Dendritic cell treated with granulocyte-macrophage colony-stimulating factor and Interleukin-4, amounts not matched to agents 40 ng/mL and 50 ng/mL, for 4 days (primary cell): ENCODE data around the gene AK9.

Experiments used
- H3K27ac Mint-ChIP-seq: one replicate; pipeline ENCODE4 v1.8.0; 2022; ENCODE audit warnings: mild to moderate bottlenecking, mixed read lengths
- H3K27me3 Mint-ChIP-seq: one replicate; pipeline ENCODE4 v1.8.0; 2022; ENCODE audit warnings: mild to moderate bottlenecking, mixed read lengths
- H3K36me3 Mint-ChIP-seq: one replicate; pipeline ENCODE4 v1.8.0; 2022; ENCODE audit warnings: low read depth, mixed read lengths
- H3K4me1 Mint-ChIP-seq: one replicate; pipeline ENCODE4 v1.8.0; 2022; ENCODE audit warnings: low read depth, mixed read lengths
- H3K4me3 Mint-ChIP-seq: one replicate; pipeline ENCODE4 v1.8.0; 2022; ENCODE audit warnings: mild to moderate bottlenecking, moderate library complexity, mixed read lengths
- H3K9me3 Mint-ChIP-seq: one replicate; pipeline ENCODE4 v1.8.0; 2022; ENCODE audit warnings: mixed read lengths
- intact Hi-C: fragments of 100-400 bp; cut with micrococcal nuclease; formaldehyde crosslinking; loops from one replicate; pipeline ENCODE4 v1.15.0; 2022

AK9 gene

DNA sequence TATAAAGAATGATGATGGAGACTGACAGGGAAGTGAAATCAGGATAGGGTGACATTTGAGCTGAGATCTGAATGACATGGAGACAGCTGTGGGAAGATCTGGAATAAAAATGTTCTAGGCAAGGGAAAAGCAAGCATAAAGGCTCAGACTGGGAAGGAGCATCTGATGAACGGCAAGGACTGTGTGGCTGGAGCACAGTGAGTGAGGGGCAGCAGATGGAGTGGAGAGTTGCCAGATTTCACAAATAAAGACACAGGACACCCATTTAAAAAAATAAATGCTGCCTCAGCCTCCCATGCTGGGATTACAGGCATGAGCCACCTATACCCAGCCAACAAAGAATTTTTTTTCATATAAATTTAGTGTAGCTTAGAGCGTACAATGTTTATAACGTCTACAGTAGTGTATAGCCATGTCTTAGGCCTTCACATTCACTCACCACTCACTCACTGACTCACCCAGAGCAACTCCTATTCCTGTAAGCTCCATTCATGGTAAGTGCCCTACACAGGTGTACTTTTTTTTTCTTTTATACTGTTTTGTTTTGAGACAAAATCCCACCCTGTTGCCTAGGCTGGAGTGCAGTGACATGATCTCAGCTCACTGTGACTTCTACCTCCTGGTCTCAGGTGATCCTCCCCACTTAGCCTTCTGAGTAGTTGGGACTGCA lies 205.6 kb downstream of the AK9 start:
- Mint-ChIP-seq H3K27ac (no peak overlapping the region), H3K36me3 (peaks cover 16% of the 10 kb centered on the region), H3K4me1 (peaks cover 30% of the 10 kb centered on the region), H3K9me3 (no peaks in the 10 kb centered on the region), H3K4me3 (no peak overlapping the region), H3K27me3 (peaks cover 14% of the 10 kb centered on the region)
- intact Hi-C loops: no loop called here

DNA sequence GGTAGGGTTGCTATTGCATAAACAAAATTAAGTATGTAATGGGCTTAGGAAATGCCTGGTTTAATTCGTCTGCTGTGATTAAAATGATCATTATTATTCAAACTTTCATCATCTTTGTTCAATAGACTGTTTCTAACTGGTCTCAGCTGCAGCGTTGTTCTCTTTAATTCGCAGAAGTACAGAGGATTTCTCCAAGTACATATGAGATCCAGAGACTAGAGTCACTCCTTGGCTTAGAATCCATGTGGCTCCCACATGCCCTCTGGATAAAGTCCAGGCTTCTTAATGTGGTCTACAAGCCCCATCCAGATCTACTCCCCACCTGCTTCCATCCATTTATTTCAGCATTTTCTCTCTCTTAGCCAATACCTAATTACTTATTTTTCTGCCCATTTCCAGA lies 206.9 kb downstream of the AK9 start:
- intact Hi-C loops: loop anchor here (5.0 kb wide), 1 partner anchor 47 kb away; no protein-coding TSS in a partner anchor

DNA sequence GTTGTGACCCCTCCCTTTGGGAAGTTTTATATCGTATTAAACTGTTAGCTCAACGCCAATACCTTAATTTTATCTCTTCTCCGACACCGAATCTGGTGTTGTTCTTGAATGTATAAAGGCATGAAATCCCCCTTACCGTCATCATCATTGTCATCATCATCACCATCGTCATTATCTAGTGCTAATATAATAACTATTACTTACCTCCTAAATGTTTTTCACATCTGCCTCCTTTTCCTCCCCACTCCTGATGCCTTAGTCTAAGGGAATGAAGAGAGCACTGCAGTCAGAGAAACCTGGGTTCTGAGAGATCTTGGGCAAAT lies 207.3 kb downstream of the AK9 start:
- Mint-ChIP-seq H3K36me3 (peaks cover 30% of the 10 kb centered on the region), H3K4me1 (peaks cover 41% of the 10 kb centered on the region), H3K27me3 (peaks cover 12% of the 10 kb centered on the region), H3K27ac (peak overlapping the region; percentile 46), H3K4me3 (peak overlapping the region; percentile 58), H3K9me3 (no peaks in the 10 kb centered on the region)
- intact Hi-C loops: loop anchor here (2.0 to 5.0 kb wide), 2 partner anchors 29 to 46 kb away; partner anchors contain the start of gene MICAL1

More for the DNA sequence above, 206.9 kb downstream of the AK9 start:
- H3K4me3 Mint-ChIP-seq: no peak overlapping the region
- H3K36me3 Mint-ChIP-seq: peaks cover 26% of the 10 kb centered on the region
- H3K27ac Mint-ChIP-seq: peak overlapping the region; percentile 46
- H3K4me1 Mint-ChIP-seq: peaks cover 37% of the 10 kb centered on the region
- no peaks in the 10 kb centered on the region for H3K9me3 Mint-ChIP-seq
- H3K27me3 Mint-ChIP-seq: peaks cover 14% of the 10 kb centered on the region

DNA sequence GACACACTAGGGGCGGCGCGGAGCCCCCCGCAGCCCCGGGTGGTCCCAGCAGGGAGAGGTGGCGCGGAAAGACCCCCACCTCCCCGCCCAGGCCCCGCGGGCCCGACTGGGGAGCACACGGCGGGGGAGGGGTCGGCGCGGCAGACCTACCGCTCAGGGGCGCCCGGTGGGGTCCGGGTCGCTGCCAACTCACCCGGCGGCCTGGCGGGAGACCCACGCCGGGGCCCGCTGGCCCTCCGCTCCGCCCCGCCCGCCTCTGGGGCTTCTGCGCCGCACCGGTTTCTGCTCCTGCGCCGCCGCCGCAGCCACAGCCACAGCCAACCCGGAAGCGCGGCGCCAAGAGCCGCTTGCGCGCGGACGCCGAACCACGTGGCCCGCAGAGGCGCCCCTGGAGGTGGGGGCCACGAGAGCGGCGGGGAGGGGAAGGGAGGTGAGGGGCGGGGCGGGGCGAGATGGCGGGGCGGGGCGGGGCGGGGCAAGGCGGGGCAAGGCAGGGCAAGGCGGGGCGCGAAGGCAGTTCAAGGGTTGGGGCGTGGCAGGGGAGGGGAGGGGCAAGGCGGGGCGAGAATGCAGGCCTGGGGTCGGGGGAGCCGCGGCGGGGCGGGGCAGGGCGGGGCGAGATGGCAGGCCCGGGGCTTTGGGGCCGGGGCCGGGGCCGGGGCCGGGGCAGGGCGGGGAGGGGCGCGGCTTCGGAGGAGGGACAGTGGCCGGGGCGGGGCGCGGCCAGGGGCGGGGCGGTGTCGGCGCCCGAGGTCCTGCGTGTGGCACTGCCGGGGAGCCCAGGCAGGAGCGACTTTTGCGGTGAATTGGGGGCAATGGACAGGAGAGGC lies 207.9 kb downstream of the AK9 start, which contains the start of gene ZBTB24:
Gene ZBTB24 (minus strand): TSS at position 315 of the 830 bp plus-strand sequence. CDS start 1,193 bp downstream, outside the sequence.
- Mint-ChIP-seq H3K27ac (peak within 1 kb of the TSS; percentile 79), H3K9me3 (no peaks in the 10 kb centered on the region), H3K4me1 (peaks cover 47% of the 10 kb centered on the region), H3K4me3 (peak within 1 kb of the TSS; percentile 81), H3K27me3 (peaks cover 10% of the 10 kb centered on the region), H3K36me3 (peaks cover 36% of the 10 kb centered on the region)
- intact Hi-C loops: loop anchor here (2.0 to 5.0 kb wide), 2 partner anchors 28 to 46 kb away; partner anchors contain the start of gene MICAL1

DNA sequence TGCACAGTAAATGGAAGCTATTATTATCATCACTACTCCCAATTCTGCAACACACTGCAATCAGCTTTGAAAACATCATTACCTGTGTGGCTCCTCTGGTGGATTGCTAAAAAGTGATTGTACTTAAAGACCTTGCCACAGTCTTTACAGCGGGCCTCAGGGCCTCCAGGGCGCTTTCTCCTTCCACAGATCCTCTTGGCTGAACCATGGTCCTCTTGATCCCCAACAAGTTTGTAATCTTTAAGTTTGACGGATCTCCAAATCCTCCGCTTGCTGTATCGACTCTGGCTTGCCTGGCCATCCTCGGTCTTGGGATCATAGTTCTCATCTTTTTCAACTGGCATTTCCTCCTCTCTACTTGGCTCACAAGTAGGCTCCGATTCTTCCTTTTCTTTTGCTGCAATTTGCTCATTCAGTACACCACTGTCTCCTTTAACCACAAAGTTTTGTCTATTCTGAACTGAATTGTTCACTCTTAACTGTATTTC lies 210.0 kb downstream of the AK9 start:
- intact Hi-C loops: loop anchor here (5.0 kb wide), 1 partner anchor 44 kb away; no protein-coding TSS in a partner anchor
- Mint-ChIP-seq H3K4me3 (no peak overlapping the region), H3K27me3 (peaks cover 5% of the 10 kb centered on the region), H3K27ac (no peak overlapping the region), H3K9me3 (no peaks in the 10 kb centered on the region), H3K4me1 (peaks cover 56% of the 10 kb centered on the region), H3K36me3 (peaks cover 55% of the 10 kb centered on the region)

DNA sequence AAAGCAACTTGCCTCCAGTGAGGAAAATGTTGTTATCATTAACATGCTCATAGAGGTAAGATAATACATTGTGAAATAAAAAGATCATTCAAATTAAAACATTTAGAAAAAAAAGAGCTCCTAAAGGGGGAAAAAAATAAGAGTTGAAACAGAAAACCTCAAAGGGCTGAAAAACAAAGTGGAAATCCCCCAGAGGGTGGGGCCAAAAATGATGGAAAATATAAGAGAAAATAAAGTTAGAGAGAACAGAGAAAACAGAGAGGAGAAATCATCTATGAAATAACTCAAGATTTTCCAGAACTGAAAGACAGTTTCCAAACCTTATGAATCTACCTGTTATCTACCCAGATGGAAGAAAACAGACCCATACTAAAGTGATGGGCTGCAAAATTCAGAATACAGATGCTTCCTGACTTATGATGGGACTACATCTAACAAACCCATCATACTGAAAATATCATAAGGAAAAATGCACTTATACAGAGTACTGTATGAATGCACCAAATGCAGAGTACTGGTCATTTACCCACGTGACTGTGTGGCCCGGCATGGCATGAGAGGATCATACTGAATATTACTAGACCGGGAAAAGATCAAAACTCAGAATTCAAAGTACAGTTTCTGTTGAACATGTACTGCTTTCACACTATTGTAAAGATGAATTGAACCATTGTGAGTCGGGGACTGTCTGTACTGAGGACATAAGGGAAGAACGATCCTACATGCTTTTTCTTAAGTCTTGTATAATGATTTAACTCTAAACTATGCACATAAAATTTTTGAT lies 212.0 kb downstream of the AK9 start:
- Mint-ChIP-seq H3K4me1 (peaks cover 50% of the 10 kb centered on the region), H3K27ac (peak overlapping the region; percentile 66), H3K27me3 (no peaks in the 10 kb centered on the region), H3K4me3 (peak overlapping the region; percentile 40), H3K9me3 (no peaks in the 10 kb centered on the region), H3K36me3 (peaks cover 75% of the 10 kb centered on the region)
- intact Hi-C loops: no loop called here

DNA sequence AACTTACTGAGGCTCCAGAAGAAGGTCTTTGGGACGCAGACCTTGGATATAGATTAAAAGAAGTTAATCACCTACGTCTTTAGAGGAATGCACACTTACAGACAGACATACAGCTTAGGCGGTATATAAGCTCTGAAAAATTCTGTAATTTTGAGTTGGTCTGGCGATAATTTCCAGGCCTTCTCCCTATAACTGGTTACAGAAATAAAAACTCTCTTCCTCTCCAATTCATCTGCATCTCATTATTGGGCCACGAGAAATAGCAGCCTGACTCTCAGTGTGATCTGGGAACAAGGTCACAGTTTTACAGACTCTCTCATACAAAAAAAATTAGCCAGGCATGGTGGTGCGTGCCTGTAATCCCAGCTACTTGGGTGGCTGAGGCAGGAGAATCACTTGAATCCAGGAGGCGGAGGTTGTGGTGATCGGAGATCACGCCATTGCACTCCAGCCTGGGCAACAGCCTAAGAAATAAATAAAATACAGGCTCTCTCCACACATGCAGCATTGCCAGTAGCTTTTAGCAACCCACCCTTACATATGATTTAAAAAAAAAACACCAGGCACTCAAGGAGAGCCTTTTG lies 212.7 kb downstream of the AK9 start:
- Mint-ChIP-seq H3K9me3 (no peaks in the 10 kb centered on the region), H3K27ac (peak overlapping the region; percentile 66), H3K27me3 (no peaks in the 10 kb centered on the region), H3K36me3 (peaks cover 82% of the 10 kb centered on the region), H3K4me1 (peaks cover 48% of the 10 kb centered on the region), H3K4me3 (no peak overlapping the region)
- intact Hi-C loops: no loop called here

DNA sequence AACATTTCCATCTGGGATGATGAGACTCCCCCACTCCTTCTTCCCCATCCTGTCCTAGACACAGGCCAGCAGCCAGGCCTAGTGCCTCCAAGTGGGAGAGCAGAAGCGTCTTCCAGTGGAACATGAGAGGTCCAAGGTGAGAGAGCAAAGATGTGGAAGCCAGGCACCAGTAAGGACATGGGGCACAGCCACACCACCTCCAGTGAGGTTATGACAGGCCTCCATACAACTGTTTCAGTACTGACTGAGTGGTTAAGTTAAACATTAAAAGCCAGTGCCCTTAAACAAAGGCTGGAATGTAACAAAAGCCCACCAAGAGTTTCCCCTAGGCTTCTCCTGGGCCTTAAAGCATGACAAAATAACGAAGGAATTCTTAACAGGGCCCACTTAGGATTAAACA lies 213.3 kb downstream of the AK9 start:
- Mint-ChIP-seq H3K9me3 (no peaks in the 10 kb centered on the region), H3K27me3 (no peaks in the 10 kb centered on the region), H3K4me1 (peaks cover 54% of the 10 kb centered on the region), H3K36me3 (peaks cover 88% of the 10 kb centered on the region), H3K27ac (peak overlapping the region; percentile 3), H3K4me3 (no peak overlapping the region)
- intact Hi-C loops: no loop called here

DNA sequence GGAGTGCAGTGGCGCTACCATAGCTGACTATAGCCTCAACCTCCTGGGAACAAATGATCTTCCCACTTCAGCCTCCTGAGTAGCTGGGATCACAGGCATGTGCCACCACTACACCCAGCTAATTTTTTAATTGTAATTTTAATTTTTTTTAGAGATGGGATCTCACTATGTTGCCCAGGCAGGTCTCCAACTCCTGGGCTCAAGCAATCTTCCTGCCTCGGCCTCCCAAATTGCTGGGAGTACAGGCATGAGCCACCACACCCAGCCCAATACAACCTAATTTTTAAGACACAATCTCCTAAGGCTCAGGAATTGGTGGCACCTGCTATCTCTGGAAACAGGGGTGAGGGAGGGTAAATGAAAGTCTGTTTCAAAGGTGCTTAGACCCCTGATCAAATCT lies 213.8 kb downstream of the AK9 start:
- Mint-ChIP-seq H3K4me3 (no peak overlapping the region), H3K4me1 (peaks cover 59% of the 10 kb centered on the region), H3K27me3 (no peaks in the 10 kb centered on the region), H3K36me3 (peaks cover 93% of the 10 kb centered on the region), H3K27ac (peak overlapping the region; percentile 3), H3K9me3 (no peaks in the 10 kb centered on the region)
- intact Hi-C loops: no loop called here

DNA sequence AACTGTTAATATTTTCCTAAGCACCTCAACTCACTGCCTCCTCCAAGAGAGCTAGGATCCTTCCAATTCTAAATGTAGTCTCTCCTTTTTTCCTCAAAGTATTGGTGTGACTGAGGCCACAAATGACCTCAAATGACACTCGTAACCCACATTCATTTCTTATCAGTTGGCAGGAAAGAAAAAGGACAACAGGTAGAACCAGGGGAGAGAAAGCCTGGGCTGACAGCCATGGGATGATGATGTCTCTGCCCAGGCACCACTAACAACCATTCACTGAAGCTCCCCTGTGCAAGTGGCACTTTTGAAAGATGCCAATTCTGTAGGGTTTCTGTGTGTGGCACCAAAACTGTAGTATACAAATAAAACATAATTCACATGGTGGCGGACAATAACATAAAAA lies 215.4 kb downstream of the AK9 start:
- Mint-ChIP-seq H3K36me3 (peaks cover 95% of the 10 kb centered on the region), H3K4me1 (peaks cover 45% of the 10 kb centered on the region), H3K27me3 (no peaks in the 10 kb centered on the region), H3K4me3 (no peak overlapping the region), H3K27ac (no peak overlapping the region), H3K9me3 (no peaks in the 10 kb centered on the region)
- intact Hi-C loops: no loop called here

DNA sequence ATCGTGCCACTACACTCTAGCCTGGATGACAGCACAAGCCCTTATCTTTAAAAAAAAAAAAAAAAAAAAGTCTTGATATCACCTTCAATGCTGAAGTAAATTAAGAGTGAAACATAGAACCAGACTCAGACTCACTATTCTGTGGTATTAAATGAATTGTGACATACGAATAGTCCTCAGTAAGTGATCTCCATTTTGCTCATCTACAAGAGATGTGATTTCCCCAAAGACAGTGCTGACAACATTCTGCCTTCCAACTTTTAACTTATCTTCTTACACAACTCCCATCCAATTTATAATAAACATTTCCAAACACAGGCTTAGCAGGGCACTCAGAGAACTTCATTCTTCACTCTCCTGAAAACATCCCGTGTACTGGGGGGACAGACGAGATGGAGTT lies 216.0 kb downstream of the AK9 start:
- Mint-ChIP-seq H3K27ac (no peak overlapping the region), H3K4me3 (no peak overlapping the region), H3K4me1 (peaks cover 43% of the 10 kb centered on the region), H3K9me3 (no peaks in the 10 kb centered on the region), H3K36me3 (peaks cover 96% of the 10 kb centered on the region), H3K27me3 (no peaks in the 10 kb centered on the region)
- intact Hi-C loops: no loop called here

DNA sequence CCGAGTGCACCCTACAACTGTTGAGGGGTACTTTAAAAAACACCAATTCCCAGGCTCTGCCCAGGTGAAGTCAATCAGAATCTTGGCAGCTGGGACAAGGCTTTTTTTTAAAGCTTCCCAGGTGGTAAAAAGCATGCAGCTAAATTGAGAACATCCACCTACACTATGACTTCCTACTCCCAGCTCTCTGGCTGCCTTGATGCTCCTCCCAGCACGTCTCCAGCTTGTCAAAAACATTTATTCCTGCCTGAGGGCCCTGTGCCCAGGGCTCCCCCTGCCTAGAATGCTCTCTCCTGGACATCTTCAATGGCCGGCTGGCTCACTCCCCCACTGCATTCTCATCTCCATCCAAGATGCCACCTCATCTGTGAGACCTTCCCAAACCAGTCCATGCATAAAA lies 217.9 kb downstream of the AK9 start:
- Mint-ChIP-seq H3K36me3 (peaks cover 96% of the 10 kb centered on the region), H3K4me1 (peaks cover 33% of the 10 kb centered on the region), H3K4me3 (no peak overlapping the region), H3K27ac (no peak overlapping the region), H3K27me3 (no peaks in the 10 kb centered on the region), H3K9me3 (no peaks in the 10 kb centered on the region)
- intact Hi-C loops: no loop called here

DNA sequence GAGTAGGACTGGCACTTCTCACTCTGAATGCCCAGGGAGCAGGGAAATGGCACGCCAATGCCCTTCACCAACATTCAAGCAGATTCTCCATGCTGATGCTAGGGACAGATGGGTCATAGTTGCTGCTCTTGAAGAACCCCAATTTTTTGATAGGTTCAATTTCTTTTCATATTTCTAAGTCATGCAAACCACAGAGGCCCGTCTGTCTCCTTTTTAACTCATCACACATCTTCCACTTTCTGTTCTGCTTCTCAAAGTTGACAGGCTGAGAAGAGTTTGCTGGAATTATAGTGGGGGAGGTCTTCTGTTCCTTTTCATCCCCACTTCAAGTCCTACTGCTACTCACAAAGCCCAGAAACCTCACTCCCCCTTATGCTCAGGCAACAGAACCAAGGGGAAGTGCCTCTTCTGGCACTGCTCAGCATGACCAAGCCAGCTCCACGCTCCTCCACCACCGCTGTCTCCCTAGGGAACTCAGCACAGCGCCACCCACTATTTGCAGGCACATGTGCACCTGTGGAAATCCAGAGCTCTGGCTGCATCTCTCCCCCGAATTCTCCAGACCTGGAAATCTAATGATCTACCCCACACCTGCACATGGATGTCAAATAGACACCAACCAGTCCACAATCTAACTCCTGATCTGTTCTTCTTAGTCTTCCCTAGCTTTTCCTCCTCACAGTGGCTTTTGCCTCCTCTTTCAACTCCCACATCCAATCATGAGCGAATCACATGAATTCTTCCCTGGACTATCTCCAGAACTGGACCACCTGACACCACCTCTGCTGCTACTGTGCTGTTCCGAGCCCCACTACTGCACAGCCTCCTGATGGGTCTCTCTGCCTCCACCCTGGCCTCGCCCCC lies 218.6 kb downstream of the AK9 start:
- Mint-ChIP-seq H3K9me3 (no peaks in the 10 kb centered on the region), H3K4me1 (peaks cover 26% of the 10 kb centered on the region), H3K4me3 (no peak overlapping the region), H3K27ac (no peak overlapping the region), H3K27me3 (no peaks in the 10 kb centered on the region), H3K36me3 (peaks cover 96% of the 10 kb centered on the region)
- intact Hi-C loops: no loop called here
